ENCODE data around the gene DNM1L.

DNA sequence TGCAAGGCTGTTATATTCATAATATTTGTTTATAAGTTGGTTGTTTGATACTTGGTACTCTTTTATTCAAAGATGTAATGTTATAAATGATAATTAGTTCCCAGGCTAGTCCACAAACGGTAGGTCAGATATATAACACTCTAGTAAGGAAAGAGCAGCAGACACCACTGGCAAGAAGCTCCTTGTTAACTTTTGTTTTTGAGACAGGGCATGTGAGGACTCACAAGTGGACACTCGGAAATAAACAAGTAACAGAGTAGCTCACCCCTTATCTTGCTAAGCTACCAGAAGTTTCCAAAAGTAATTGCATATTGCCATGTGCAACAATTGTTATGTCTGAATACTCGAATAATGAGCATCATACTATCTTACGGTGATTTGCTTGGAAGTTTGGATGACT, 115.2 kb downstream of the DNM1L start:
- TF ChIP-seq, protein P1, sequence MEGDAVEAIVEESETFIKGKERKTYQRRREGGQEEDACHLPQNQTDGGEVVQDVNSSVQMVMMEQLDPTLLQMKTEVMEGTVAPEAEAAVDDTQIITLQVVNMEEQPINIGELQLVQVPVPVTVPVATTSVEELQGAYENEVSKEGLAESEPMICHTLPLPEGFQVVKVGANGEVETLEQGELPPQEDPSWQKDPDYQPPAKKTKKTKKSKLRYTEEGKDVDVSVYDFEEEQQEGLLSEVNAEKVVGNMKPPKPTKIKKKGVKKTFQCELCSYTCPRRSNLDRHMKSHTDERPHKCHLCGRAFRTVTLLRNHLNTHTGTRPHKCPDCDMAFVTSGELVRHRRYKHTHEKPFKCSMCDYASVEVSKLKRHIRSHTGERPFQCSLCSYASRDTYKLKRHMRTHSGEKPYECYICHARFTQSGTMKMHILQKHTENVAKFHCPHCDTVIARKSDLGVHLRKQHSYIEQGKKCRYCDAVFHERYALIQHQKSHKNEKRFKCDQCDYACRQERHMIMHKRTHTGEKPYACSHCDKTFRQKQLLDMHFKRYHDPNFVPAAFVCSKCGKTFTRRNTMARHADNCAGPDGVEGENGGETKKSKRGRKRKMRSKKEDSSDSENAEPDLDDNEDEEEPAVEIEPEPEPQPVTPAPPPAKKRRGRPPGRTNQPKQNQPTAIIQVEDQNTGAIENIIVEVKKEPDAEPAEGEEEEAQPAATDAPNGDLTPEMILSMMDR (IDR thresholded peaks at IDR 0.05) = no peak
- TF ChIP-seq POLR2AphosphoS5 (IDR thresholded peaks at IDR 0.05) (no peak), POLR2A (IDR thresholded peaks at IDR 0.05) (no peak), EP300 (IDR thresholded peaks at IDR 0.05) (no peak)
